ENCODE measurements around the gene NKAIN1.
A peak's percentile ranks its signal among the peaks of the same experiment; 100 is the strongest.

The NKAIN1 gene

GRCh38 chr1:31241321-31241720 lies 1.6 kb upstream of the NKAIN1 start:
- no peak overlapping the region for H3K4me2 ChIP-seq (ENCODE audit: low read length)
- DNase-seq = no peak
- H3K23ac ChIP-seq (ENCODE audit: low read length) = no peak overlapping the region
- no peak overlapping the region for H3K4ac ChIP-seq (ENCODE audit: low read depth, low read length)
- H3K79me2 ChIP-seq (ENCODE audit: control insufficient read depth, insufficient read depth, low read length) = no peaks in the 10 kb centered on the region
- no peak overlapping the region for H3K9ac ChIP-seq (ENCODE audit: low read length)
- H3K79me1 ChIP-seq (ENCODE audit: low read length) = no peaks in the 10 kb centered on the region
- no peak overlapping the region for H3K18ac ChIP-seq (ENCODE audit: low read length)
- H4K5ac ChIP-seq (ENCODE audit: low read length) = no peak overlapping the region
- no CpG with 5 or more reads among the region's 8 CpGs for WGBS (ENCODE audit: extremely low coverage, insufficient coverage, low lambda C conversion rate)
- no peak overlapping the region for H4K8ac ChIP-seq (ENCODE audit: low read depth, low read length)
- H3K27me3 ChIP-seq (ENCODE audit: insufficient read depth, low read length, poor library complexity) = no peaks in the 10 kb centered on the region
- no peak overlapping the region for H3K4me3 ChIP-seq (ENCODE audit: low read length)
- no peak overlapping the region for H2BK120ac ChIP-seq (ENCODE audit: low read depth, low read length)
- H3K4me1 ChIP-seq (ENCODE audit: control insufficient read depth, low read depth, low read length) = no peaks in the 10 kb centered on the region
- H3K56ac ChIP-seq (ENCODE audit: low read length) = no peak overlapping the region
- no peaks in the 10 kb centered on the region for H3K36me3 ChIP-seq (ENCODE audit: control insufficient read depth, insufficient read depth, low read length)
- no peak overlapping the region for H3K27ac ChIP-seq (ENCODE audit: low read depth, low read length)
- no peak overlapping the region for H2BK5ac ChIP-seq (ENCODE audit: low read length)
- no peak overlapping the region for H2BK15ac ChIP-seq (replicated peaks; ENCODE audit: low read depth)
- no peak overlapping the region for H2AK5ac ChIP-seq (ENCODE audit: low read length)

- Histone ChIP-seq H3K27ac (ENCODE audit: low read depth, low read length) (no peak overlapping the region), H3K79me2 (ENCODE audit: control insufficient read depth, insufficient read depth, low read length) (no peaks in the 10 kb centered on the region), H3K4ac (ENCODE audit: low read depth, low read length) (no peak overlapping the region), H3K79me1 (ENCODE audit: low read length) (peaks cover 1% of the 10 kb centered on the region), H4K8ac (ENCODE audit: low read depth, low read length) (no peak overlapping the region), H3K23ac (ENCODE audit: low read length) (no peak overlapping the region), H3K56ac (ENCODE audit: low read length) (peak overlapping the region; percentile 89), H3K4me3 (ENCODE audit: low read length) (peak overlapping the region; percentile 45), H3K4me1 (ENCODE audit: control insufficient read depth, low read depth, low read length) (peaks cover 4% of the 10 kb centered on the region), H3K9ac (ENCODE audit: low read length) (peak overlapping the region; percentile 70), H2BK120ac (ENCODE audit: low read depth, low read length) (no peak overlapping the region), H3K18ac (ENCODE audit: low read length) (peak overlapping the region; percentile 10), H3K36me3 (ENCODE audit: control insufficient read depth, insufficient read depth, low read length) (no peaks in the 10 kb centered on the region), H2AK5ac (ENCODE audit: low read length) (no peak overlapping the region), H3K4me2 (ENCODE audit: low read length) (peak overlapping the region; percentile 96), H3K27me3 (ENCODE audit: insufficient read depth, low read length, poor library complexity) (no peaks in the 10 kb centered on the region), H2BK5ac (ENCODE audit: low read length) (no peak overlapping the region), H4K5ac (ENCODE audit: low read length) (no peak overlapping the region), H2BK15ac (replicated peaks; ENCODE audit: low read depth) (no peak overlapping the region)
- no CpG with 5 or more reads among the region's 56 CpGs for WGBS (ENCODE audit: extremely low coverage, insufficient coverage, low lambda C conversion rate)
- DNase-seq = peak; percentile 55
Measured at GRCh38 chr1:31238986-31239613, 587 bp downstream of the NKAIN1 start.

GRCh38 chr1:31238612-31238985 lies 1.1 kb downstream of the NKAIN1 start:
- no peak for DNase-seq
- H4K5ac ChIP-seq (ENCODE audit: low read length) = no peak overlapping the region

GRCh38 chr1:31234870-31235269 lies 4.8 kb downstream of the NKAIN1 start:
- no peaks in the 10 kb centered on the region for H3K79me2 ChIP-seq (ENCODE audit: control insufficient read depth, insufficient read depth, low read length)
- no peaks in the 10 kb centered on the region for H3K27me3 ChIP-seq (ENCODE audit: insufficient read depth, low read length, poor library complexity)
- H3K36me3 ChIP-seq (ENCODE audit: control insufficient read depth, insufficient read depth, low read length) = no peaks in the 10 kb centered on the region
- H3K18ac ChIP-seq (ENCODE audit: low read length) = no peak overlapping the region
- DNase-seq = no peak
- no peak overlapping the region for H3K9ac ChIP-seq (ENCODE audit: low read length)
- H2AK5ac ChIP-seq (ENCODE audit: low read length) = no peak overlapping the region
- no peak overlapping the region for H3K27ac ChIP-seq (ENCODE audit: low read depth, low read length)
- no peak overlapping the region for H4K8ac ChIP-seq (ENCODE audit: low read depth, low read length)
- H3K4me2 ChIP-seq (ENCODE audit: low read length) = no peak overlapping the region
- H3K4me3 ChIP-seq (ENCODE audit: low read length) = no peak overlapping the region
- H2BK15ac ChIP-seq (replicated peaks; ENCODE audit: low read depth) = no peak overlapping the region
- H3K56ac ChIP-seq (ENCODE audit: low read length) = no peak overlapping the region
- peaks cover 1% of the 10 kb centered on the region for H3K79me1 ChIP-seq (ENCODE audit: low read length)
- H3K4ac ChIP-seq (ENCODE audit: low read depth, low read length) = no peak overlapping the region
- no CpG with 5 or more reads among the region's 4 CpGs for WGBS (ENCODE audit: extremely low coverage, insufficient coverage, low lambda C conversion rate)
- no peak overlapping the region for H2BK5ac ChIP-seq (ENCODE audit: low read length)
- no peak overlapping the region for H3K23ac ChIP-seq (ENCODE audit: low read length)
- no peak overlapping the region for H2BK120ac ChIP-seq (ENCODE audit: low read depth, low read length)
- peaks cover 4% of the 10 kb centered on the region for H3K4me1 ChIP-seq (ENCODE audit: control insufficient read depth, low read depth, low read length)
- no peak overlapping the region for H4K5ac ChIP-seq (ENCODE audit: low read length)

More at GRCh38 chr1:31238612-31238985, 1.1 kb downstream of the NKAIN1 start:
- no peak overlapping the region for H3K4me3 ChIP-seq (ENCODE audit: low read length)
- H3K23ac ChIP-seq (ENCODE audit: low read length) = peak overlapping the region; percentile 35
- no peak overlapping the region for H3K4ac ChIP-seq (ENCODE audit: low read depth, low read length)
- peak overlapping the region; percentile 70 for H3K9ac ChIP-seq (ENCODE audit: low read length)
- no peak overlapping the region for H3K4me2 ChIP-seq (ENCODE audit: low read length)
- peaks cover 4% of the 10 kb centered on the region for H3K4me1 ChIP-seq (ENCODE audit: control insufficient read depth, low read depth, low read length)
- H3K27ac ChIP-seq (ENCODE audit: low read depth, low read length) = no peak overlapping the region
- H2AK5ac ChIP-seq (ENCODE audit: low read length) = no peak overlapping the region
- H4K8ac ChIP-seq (ENCODE audit: low read depth, low read length) = no peak overlapping the region
- no peak overlapping the region for H2BK15ac ChIP-seq (replicated peaks; ENCODE audit: low read depth)
- no peaks in the 10 kb centered on the region for H3K27me3 ChIP-seq (ENCODE audit: insufficient read depth, low read length, poor library complexity)
- H3K79me1 ChIP-seq (ENCODE audit: low read length) = peaks cover 1% of the 10 kb centered on the region
- no peak overlapping the region for H2BK5ac ChIP-seq (ENCODE audit: low read length)
- no CpG with 5 or more reads among the region's 4 CpGs for WGBS (ENCODE audit: extremely low coverage, insufficient coverage, low lambda C conversion rate)
- H3K36me3 ChIP-seq (ENCODE audit: control insufficient read depth, insufficient read depth, low read length) = no peaks in the 10 kb centered on the region
- H3K56ac ChIP-seq (ENCODE audit: low read length) = peak overlapping the region; percentile 89
- no peaks in the 10 kb centered on the region for H3K79me2 ChIP-seq (ENCODE audit: control insufficient read depth, insufficient read depth, low read length)
- H3K18ac ChIP-seq (ENCODE audit: low read length) = no peak overlapping the region
- no peak overlapping the region for H2BK120ac ChIP-seq (ENCODE audit: low read depth, low read length)

GRCh38 chr1:31234123-31234708 lies 5.5 kb downstream of the NKAIN1 start:
- Histone ChIP-seq H3K18ac (ENCODE audit: low read length) (no peak overlapping the region), H2BK15ac (replicated peaks; ENCODE audit: low read depth) (no peak overlapping the region), H2BK120ac (ENCODE audit: low read depth, low read length) (no peak overlapping the region), H3K4me3 (ENCODE audit: low read length) (no peak overlapping the region), H3K9ac (ENCODE audit: low read length) (no peak overlapping the region), H3K4me1 (ENCODE audit: control insufficient read depth, low read depth, low read length) (peaks cover 4% of the 10 kb centered on the region), H2AK5ac (ENCODE audit: low read length) (no peak overlapping the region), H3K79me2 (ENCODE audit: control insufficient read depth, insufficient read depth, low read length) (no peaks in the 10 kb centered on the region), H3K23ac (ENCODE audit: low read length) (no peak overlapping the region), H3K79me1 (ENCODE audit: low read length) (peaks cover 1% of the 10 kb centered on the region), H3K4me2 (ENCODE audit: low read length) (no peak overlapping the region), H3K56ac (ENCODE audit: low read length) (no peak overlapping the region), H4K8ac (ENCODE audit: low read depth, low read length) (no peak overlapping the region), H4K5ac (ENCODE audit: low read length) (no peak overlapping the region), H3K27me3 (ENCODE audit: insufficient read depth, low read length, poor library complexity) (no peaks in the 10 kb centered on the region), H2BK5ac (ENCODE audit: low read length) (no peak overlapping the region), H3K36me3 (ENCODE audit: control insufficient read depth, insufficient read depth, low read length) (no peaks in the 10 kb centered on the region), H3K4ac (ENCODE audit: low read depth, low read length) (no peak overlapping the region), H3K27ac (ENCODE audit: low read depth, low read length) (no peak overlapping the region)
- WGBS (ENCODE audit: extremely low coverage, insufficient coverage, low lambda C conversion rate) = no CpG with 5 or more reads among the region's 12 CpGs
- DNase-seq = no peak

GRCh38 chr1:31232689-31233088 lies 7.0 kb downstream of the NKAIN1 start:
- Histone ChIP-seq H4K8ac (ENCODE audit: low read depth, low read length) (no peak overlapping the region), H3K27me3 (ENCODE audit: insufficient read depth, low read length, poor library complexity) (no peaks in the 10 kb centered on the region), H3K4ac (ENCODE audit: low read depth, low read length) (no peak overlapping the region), H3K4me1 (ENCODE audit: control insufficient read depth, low read depth, low read length) (peaks cover 4% of the 10 kb centered on the region), H3K56ac (ENCODE audit: low read length) (no peak overlapping the region), H2BK5ac (ENCODE audit: low read length) (no peak overlapping the region), H3K4me2 (ENCODE audit: low read length) (no peak overlapping the region), H3K79me2 (ENCODE audit: control insufficient read depth, insufficient read depth, low read length) (no peaks in the 10 kb centered on the region), H2AK5ac (ENCODE audit: low read length) (no peak overlapping the region), H4K5ac (ENCODE audit: low read length) (no peak overlapping the region), H3K23ac (ENCODE audit: low read length) (no peak overlapping the region), H3K79me1 (ENCODE audit: low read length) (peaks cover 1% of the 10 kb centered on the region), H3K36me3 (ENCODE audit: control insufficient read depth, insufficient read depth, low read length) (no peaks in the 10 kb centered on the region), H2BK120ac (ENCODE audit: low read depth, low read length) (no peak overlapping the region), H3K27ac (ENCODE audit: low read depth, low read length) (no peak overlapping the region), H3K4me3 (ENCODE audit: low read length) (no peak overlapping the region), H3K9ac (ENCODE audit: low read length) (no peak overlapping the region), H2BK15ac (replicated peaks; ENCODE audit: low read depth) (no peak overlapping the region), H3K18ac (ENCODE audit: low read length) (no peak overlapping the region)
- no peak for DNase-seq
- no CpG with 5 or more reads among the region's 2 CpGs for WGBS (ENCODE audit: extremely low coverage, insufficient coverage, low lambda C conversion rate)
